NB4 (cell line): ENCODE data around the gene TPPP2.
A peak's percentile ranks its signal among the peaks of the same experiment; 100 is the strongest.

Experiments used
- DNase-seq: peaks from one replicate; pipeline ENCODE4 v3.0.0; 2010; ENCODE audit warnings: low read depth
- H3K4me3 ChIP-seq: one replicate; pipeline ENCODE4 v1.5.1; 2011; ENCODE audit warnings: mild to moderate bottlenecking, low read depth, low read length, moderate library complexity
- CTCF ChIP-seq: IDR thresholded peaks from one replicate; pipeline ENCODE4 v1.5.1; 2012; ENCODE audit warnings: low read depth, low read length
- MAX ChIP-seq: IDR thresholded peaks from 2 replicates; pipeline ENCODE4 v1.6.1; 2011; ENCODE audit warnings: low read depth, low read length
- MYC ChIP-seq: IDR thresholded peaks from 2 replicates; pipeline ENCODE4 v1.6.1; 2011; ENCODE audit warnings: low read depth, low read length
- POLR2A ChIP-seq: IDR thresholded peaks from 2 replicates; pipeline ENCODE4 v1.6.1; 2011; ENCODE audit warnings: mild to moderate bottlenecking; ENCODE audit not compliant: insufficient read length; ENCODE audit errors: extremely low read depth

The TPPP2 gene

GRCh38 chr14:21071225-21072030, 41.4 kb downstream of the TPPP2 start:
- TF ChIP-seq MAX (no peak), POLR2A (peak; percentile 28), CTCF (no peak), MYC (peak; percentile 71)
- H3K4me3 ChIP-seq: peak overlapping the region; percentile 70
- DNase-seq: peak; percentile 99

- peak; percentile 95 for DNase-seq
- TF ChIP-seq MAX: peak; percentile 46
- TF ChIP-seq MYC: peak; percentile 72
- TF ChIP-seq CTCF: no peak
- no peak for TF ChIP-seq POLR2A
Observed at GRCh38 chr14:21072031-21072473, 42.0 kb downstream of the TPPP2 start.

GRCh38 chr14:21072781-21073339, 42.8 kb downstream of the TPPP2 start:
- DNase-seq: no peak
- peak overlapping the region; percentile 37 for H3K4me3 ChIP-seq
- no peak for TF ChIP-seq CTCF
- TF ChIP-seq POLR2A: no peak
- no peak for TF ChIP-seq MAX
- TF ChIP-seq MYC: no peak

More at GRCh38 chr14:21072031-21072473, 42.0 kb downstream of the TPPP2 start:
- peak overlapping the region; percentile 61 for H3K4me3 ChIP-seq

GRCh38 chr14:21073921-21074320, 43.9 kb downstream of the TPPP2 start:
- TF ChIP-seq MYC (no peak), MAX (no peak), CTCF (no peak), POLR2A (no peak)
- H3K4me3 ChIP-seq: no peak overlapping the region
- no peak for DNase-seq

GRCh38 chr14:21074398-21075272, 44.6 kb downstream of the TPPP2 start:
- no peak for TF ChIP-seq MAX
- no peak for TF ChIP-seq POLR2A
- TF ChIP-seq MYC: no peak
- TF ChIP-seq CTCF: no peak
- no peak overlapping the region for H3K4me3 ChIP-seq
- no peak for DNase-seq
